GM19351 (cell line): ENCODE measurements around the gene GTF2H4.
A peak's percentile ranks its signal among the peaks of the same experiment; 100 is the strongest.
"Not testable (repeated sequence)": the region's sequence is repeated elsewhere in the genome, so short reads cannot be mapped to it uniquely, and the experiment has no call there.

Source experiments
- ATAC-seq: cut with Tn5 transposase; IDR thresholded peaks from one replicate; pipeline ENCODE4 v1.9.1; 2021; ENCODE audit warnings: mild to moderate bottlenecking, moderate library complexity; ENCODE audit not compliant: unreplicated experiment

The GTF2H4 gene

DNA sequence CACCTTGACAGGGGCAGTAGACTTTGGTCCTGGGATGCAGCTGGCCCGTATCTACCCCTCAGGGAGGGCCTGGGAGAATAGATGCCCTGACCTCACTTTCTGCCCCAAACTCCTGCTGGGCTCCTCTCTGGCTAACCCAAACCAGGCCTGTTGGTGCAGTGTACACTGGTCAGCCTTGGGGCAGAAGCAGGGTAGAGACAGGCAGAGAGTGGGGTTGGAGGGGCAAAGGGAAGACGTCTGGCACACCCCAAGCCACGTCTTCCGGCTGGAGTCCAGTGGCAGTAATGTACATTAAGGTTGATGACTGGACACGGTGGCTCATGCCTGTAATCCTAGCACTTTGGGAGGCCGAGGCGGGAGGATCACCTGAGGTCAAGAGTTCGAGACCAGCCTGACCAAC is 14.3 kb upstream of the GTF2H4 start:
- ATAC-seq: no peak

DNA sequence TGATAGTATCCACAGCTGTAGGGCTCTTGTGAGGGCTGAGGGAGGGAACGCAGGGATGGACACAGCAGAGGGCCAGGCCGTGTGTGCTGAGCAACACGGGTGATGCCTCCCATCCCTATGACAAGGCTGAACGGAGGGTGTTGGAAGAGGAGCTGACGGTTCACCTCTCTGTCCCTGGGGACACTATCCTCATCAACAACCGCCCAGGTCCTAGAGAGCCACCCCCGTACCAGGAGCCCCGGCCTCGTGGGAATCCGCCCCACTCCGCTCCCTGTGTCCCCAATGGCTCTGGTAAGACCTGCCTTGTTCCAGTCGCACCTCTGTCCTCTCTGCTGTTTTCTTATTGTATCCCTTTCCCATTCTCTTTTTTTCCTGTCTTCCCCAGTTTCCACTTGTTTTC is 13.6 kb upstream of the GTF2H4 start:
- no peak for ATAC-seq

DNA sequence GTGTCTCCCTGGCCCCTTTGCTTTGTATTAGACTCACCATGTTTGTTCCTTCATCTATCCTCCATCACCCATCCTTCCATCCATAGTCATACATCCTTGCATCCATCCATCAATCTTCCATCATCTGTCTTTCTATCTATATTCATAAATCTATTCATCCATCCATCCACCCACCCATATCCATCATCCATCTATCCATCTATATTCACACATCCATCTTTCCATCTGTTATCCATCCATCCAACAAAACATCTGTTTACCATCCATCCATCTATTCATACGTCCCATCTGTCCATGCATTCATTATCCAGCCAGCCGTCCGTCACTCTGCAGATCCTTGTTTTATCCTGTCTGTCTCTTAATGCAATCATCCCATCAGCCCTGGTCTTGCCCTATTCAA is 13.1 kb upstream of the GTF2H4 start:
- ATAC-seq: no peak

DNA sequence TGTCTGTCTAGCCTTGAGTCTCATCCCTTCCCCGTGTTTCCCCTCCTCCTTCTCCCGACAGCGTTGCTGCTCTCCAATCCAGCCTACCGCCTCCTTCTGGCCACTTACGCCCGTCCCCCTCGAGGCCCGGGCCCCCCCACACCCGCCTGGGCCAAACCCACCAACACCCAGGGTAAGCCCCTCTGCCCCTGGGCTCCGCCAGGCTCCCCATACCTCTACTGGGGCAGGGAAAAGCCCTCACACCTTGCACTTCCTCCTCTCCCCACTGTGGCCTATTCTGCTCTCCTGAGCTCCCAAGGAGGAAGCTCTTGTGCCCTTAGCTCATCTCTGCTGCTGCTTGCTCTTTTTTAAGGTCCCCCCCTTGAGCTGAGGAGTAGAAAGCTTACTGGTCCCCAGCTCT is 12.7 kb upstream of the GTF2H4 start:
- ATAC-seq: no peak

DNA sequence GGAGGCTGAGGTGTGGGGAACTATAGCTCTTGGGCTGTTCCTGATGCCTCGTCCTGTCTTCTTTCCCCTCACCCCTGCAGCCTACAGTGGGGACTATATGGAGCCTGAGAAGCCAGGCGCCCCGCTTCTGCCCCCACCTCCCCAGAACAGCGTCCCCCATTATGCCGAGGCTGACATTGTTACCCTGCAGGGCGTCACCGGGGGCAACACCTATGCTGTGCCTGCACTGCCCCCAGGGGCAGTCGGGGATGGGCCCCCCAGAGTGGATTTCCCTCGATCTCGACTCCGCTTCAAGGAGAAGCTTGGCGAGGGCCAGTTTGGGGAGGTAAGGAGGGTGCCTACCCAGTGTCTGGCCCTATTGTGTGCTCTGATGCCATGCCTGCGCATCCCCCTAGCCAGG is 11.5 kb upstream of the GTF2H4 start:
- ATAC-seq: no peak

DNA sequence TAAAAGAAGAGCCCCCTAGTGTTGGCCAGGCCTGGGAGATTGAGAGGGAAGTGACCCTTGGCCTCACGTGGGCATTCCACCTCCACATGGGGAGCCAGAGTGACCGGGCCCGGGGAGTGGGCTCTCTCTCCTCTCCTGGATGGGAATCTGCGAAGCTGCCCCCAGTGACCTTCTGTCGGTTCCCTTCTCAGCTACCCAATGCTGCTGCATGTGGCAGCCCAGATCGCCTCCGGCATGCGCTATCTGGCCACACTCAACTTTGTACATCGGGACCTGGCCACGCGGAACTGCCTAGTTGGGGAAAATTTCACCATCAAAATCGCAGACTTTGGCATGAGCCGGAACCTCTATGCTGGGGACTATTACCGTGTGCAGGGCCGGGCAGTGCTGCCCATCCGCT is 10.1 kb upstream of the GTF2H4 start:
- no peak for ATAC-seq

DNA sequence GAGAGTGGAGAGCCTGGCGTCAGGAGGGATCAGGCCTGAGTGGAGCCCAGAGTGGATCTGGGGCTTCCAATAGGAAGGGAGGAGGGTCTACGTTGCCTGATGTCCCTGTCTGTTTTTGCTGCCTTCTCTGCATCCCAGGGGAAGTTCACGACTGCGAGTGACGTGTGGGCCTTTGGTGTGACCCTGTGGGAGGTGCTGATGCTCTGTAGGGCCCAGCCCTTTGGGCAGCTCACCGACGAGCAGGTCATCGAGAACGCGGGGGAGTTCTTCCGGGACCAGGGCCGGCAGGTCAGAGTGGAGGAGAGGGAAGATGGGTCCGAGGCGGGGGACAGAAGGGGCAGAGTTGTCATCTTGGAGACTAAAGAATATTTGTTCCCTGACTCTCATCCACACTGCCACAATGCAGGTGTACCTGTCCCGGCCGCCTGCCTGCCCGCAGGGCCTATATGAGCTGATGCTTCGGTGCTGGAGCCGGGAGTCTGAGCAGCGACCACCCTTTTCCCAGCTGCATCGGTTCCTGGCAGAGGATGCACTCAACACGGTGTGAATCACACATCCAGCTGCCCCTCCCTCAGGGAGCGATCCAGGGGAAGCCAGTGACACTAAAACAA is 9.2 kb upstream of the GTF2H4 start:
- no peak for ATAC-seq

DNA sequence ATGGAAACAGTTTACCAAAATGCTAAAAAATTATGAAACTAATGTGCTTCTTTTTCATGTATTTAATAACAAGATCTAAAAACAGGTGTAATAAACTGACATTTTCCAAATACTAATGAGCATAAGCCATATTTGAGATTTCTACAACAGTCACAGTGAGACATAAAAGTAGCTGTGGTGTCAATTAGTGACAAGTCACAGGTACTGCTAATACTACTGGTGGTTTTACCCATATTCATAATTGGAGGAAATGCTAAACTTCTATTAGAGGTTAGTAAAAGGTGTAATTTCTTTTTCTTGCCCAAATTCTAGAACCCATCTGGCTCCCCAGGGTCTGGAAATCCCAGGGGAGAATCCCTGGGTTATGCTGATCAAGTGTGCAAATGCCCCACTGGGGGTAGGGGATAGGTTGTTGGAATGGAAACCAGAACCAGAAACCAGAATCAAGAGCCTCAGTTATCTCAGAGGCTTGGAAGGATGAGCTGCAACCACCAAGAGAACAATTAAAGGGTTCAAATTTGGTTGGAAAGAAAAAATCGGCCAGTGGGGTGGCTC is 7.1 kb upstream of the GTF2H4 start:
- ATAC-seq: no peak

DNA sequence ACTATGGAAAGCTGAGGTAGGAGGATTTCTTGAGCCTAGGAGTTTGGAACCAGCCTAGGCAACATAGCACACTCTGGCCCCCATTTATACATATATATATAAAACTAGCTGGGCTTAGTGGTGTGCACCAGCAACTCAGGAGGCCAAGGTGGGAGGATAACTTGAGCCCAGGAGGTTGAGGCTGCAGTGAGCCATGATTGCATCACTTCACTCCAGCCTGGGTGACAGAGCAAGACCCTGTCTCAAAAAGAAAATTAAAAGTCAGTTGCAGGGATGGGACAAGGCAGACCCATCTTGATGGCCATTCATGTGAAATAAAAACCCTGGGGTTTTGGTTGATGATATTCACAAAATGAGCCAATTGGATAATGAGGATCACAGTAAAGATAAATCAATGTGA is 6.6 kb upstream of the GTF2H4 start:
- ATAC-seq: no peak

DNA sequence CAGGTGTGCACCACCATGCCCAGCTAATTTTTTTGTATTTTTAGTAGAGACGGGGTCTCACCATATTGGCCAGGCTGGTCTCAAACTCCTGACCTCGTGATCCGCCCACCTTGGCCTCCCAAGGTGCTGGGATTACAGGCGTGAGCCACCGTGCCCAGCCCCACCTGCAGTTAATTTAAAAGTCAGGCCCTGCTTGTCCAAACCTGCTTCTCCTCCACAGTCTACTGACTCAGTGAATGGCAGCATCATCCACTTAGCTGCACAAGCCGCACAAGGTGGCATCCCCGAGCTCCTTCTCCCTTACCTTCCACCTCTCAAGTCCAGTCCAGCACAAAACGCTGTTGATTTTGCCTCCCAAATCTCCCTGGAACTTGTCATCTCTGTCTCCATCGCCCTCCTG is 5.8 kb upstream of the GTF2H4 start:
- ATAC-seq: not testable (repeated sequence)

DNA sequence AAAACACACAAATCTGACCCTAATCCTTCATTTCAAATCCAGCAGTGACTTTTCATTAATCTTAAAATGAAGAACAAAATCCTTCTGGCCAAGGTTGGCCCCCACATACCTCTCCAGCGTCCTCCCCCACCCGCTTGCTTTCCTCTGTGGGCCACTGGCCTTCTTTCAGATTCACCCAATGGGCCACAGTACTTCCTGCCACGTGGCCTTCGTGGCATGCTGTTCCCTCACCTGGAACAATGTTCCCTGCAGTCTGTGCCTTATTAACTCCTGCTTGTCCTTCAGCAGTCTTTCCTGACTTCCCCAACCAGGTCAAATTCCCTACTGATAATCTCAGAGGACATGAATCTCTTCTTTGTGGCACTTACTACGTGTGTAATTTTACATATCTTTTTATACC is 5.3 kb upstream of the GTF2H4 start:
- ATAC-seq: no peak

DNA sequence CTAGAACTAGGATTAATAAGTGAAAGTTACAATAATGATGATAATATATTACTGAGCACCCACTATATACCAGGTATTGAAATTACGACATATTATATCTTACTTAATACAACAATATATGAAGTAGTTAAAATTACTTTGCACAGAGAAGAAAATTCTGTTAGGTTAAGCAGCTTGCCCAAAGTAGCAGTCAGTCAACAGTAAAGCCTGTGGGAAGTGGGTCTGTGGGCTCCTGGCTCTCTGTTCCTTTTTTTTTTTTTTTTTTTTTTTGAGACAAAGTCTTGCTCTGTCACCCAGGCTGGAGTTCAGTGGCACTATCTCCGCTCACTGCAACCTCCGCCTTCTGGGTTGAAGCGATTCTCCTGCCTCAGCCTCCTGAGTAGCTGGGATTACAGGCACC is 4.8 kb upstream of the GTF2H4 start:
- ATAC-seq: no peak

DNA sequence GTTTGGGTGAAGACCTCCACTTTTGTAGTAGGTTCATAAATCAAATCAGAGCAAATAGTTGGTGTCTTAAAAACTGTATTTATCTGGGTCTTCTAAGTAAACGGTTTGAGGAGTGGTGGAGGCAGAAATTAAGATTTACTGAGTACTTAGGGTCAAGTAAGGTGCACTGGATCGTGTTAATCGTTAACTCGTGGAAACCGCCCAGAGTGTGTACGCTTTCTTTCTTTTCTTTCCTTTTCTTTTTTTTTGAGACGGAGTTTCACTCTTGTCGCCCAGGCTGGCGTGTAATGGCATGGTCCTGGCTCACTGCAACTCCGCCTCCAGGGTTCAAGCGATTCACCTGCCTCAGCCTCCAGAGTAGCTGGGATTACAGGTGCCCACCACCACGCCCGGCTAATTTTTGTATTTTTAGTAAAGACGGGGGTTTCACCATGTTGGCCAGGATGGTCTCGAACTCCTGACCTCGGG is 683 bp upstream of the GTF2H4 start:
- not testable (repeated sequence) for ATAC-seq

DNA sequence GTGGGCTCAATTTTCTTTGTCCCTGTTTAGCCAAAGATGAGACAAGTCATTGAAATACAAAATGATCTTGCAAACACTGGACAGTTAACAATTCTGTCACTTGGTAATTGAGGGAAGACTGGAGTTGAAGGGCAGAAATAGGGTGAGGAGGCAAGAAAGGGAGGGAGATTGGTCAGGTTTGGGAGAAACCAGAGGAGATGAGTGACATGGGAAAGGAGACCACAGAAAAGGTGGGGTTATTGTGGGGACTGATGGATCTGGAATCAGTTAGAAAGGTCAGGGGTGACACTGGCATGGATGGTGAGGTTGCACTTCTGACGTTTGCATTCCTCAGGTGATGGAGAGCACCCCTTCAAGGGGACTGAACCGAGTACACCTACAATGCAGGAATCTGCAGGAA is 693 bp downstream of the GTF2H4 start:
- ATAC-seq: no peak

DNA sequence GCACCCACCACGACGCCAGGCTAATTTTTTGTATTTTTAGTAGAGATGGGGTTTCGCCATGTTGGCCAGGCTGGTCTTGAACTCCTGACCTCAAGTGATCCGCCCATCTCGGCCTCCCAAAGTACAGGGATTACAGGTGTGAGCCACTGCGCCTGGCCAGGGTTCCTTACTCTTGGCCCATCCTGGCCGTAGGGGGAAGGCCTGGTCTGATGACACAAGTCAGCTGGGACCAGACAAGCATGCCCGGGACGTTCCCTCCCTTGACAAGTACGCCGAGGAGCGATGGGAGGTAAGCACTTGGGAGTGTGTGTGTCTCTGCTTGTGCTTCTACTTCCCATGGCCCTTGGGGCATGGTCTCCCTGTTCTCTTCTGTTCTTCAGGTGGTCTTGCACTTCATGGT is 2.5 kb downstream of the GTF2H4 start:
- not testable (repeated sequence) for ATAC-seq

DNA sequence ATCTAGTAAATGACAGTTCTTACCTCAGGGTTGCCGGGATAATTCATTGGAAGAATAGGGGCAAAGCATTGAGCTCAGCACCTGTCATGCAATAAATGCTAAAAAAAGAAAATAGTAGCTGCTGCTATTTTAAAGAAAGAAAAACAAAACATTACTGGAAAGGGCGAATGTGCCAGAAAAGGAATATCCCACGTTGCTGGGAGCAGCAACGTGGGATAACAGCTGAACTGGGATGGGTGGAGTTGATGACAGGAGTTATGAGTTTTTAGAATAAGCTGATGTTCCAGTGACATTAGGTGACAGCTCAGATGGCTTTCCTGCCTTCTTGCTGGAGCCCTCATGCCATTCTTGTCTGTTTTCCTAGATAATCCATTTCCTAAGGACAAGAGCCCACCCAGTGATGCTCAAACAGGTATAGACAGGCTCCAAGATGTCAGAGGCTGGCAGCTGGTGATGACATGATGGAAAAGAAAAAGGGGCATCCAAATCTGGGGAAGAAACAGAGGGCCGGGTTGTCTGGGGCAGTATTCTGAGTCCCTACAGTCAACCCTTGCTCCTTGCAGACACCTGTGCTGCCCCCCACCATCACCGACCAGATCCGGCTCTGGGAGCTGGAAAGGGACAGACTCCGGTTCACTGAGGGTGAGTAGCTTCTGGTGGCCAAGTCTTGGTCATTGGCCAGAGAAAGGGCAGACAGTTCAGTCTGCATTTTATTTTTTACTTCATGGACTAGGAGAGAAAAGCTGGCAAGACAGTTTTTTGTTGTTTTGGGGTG is 4.9 kb downstream of the GTF2H4 start:
- no peak for ATAC-seq

DNA sequence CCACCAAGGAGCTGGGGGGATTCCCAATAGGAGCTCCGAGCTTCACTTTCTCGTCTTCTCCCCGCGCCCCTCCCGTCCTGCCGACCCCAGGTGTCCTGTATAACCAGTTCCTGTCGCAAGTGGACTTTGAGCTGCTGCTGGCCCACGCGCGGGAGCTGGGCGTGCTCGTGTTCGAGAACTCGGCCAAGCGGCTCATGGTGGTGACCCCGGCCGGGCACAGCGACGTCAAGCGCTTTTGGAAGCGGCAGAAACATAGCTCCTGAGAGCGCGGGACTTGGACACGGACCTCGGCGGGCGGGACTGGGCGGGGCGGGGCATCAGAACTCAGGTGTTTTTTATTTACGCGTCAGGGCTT is 5.7 kb downstream of the GTF2H4 start:
- ATAC-seq: no peak

DNA sequence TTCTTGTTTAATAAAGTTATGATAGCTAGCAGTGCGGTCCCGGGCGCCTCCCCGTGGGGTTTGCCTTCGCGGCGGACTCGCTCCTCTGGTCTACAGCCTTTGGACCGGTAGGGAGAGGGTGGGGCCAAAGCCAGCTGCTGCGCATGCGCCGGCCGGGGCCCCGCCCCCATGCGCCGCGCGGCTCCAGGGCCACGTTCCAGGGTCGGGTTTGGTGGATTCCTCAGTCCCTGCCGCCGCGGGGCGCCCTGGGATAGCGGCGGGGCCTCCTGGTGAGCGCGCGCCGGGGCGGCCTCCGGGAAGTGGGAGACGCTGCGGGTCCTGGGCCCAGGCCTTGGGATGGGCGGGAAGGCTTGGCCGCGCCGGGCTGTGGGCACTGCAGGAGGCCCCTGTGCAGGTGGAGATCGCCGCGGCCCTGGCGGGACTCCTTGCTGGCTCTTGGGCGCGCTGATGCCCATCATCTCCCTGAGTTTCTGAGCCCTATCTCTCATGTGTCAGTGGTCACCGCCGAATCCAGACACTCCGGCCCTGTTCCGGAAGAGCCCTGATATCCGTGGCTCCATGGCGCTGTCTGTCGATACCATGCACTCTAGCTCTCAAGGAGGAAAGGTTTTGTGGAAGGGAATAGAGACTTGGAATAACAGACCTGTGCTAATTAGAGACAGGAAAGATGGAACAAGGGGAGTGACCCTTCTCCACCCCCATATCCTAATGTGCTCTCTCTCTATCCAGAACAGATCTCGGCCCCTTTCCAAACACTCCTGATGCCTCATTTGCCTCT is 6.3 kb downstream of the GTF2H4 start, which contains the start of gene VARS2:
TSS of gene VARS2 (plus strand) at position 163 of the 778 bp plus-strand sequence. CDS start at position 762, 599 bp downstream.
- ATAC-seq: peak; percentile 94

DNA sequence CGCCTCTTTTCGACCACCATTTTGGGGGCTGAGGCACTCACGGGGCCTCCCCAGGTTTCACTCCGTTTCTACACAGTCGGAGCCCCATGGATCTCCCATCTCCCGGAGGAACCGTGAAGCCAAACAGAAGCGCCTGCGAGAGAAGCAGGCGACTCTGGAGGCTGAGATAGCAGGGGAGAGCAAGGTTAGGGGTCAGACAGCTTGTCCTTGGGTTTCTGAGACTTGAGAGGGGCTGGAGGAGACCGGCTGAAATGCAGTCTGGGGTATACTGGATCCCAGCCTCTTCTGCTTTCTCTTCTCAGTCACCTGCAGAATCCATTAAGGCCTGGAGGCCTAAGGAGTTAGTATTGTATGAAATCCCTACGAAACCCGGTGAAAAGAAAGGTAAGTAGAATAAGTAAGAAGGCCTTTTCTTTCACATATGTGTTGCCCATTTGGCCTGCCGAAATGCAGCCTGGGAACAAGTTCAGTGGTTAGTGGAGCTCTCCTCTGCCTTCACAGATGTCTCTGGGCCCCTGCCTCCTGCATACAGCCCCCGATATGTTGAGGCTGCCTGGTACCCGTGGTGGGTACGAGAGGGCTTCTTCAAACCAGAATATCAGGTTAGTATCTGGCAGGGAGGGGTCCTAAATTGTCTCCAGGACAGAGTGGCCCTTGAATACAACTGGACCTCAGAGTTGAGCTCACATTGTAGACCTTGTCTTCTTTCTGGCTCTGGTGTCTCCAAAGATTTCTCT is 7.0 kb downstream of the GTF2H4 start:
- ATAC-seq: no peak

DNA sequence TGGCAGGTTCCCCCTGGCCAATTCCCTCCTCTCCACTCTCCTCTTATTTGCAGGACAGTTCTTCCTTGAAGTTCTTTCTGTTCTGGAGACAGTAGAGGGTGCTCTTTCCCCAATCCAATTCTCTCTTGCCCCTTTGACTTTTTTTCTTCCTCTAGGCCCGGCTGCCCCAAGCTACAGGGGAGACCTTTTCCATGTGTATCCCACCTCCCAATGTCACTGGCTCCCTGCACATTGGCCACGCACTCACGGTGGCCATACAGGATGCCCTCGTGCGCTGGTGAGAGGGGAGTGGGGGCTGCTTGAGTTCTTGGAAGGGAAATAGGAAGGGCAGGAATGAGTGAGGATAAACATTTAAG is 7.6 kb downstream of the GTF2H4 start:
- ATAC-seq: no peak

DNA sequence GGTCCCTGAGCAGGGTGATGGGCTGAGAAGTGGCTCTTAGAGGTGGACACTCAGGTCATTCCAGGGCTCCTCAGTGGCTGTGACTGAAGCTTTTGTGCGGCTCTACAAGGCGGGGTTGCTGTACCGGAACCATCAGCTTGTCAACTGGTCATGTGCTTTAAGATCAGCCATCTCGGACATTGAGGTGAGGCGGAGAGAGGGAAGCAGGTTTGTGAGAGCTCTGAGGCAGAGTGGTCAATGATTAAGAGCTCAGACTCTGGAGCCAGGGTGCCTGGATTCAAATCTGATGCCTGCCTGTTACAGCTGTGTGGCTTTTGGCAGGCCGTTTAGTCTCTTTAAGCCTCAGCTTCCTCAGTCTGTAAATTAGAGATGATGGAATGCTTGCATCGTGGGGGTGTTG is 9.0 kb downstream of the GTF2H4 start:
- no peak for ATAC-seq
